Osteocyte (in vitro differentiated cells): Measurements from ENCODE around the gene MFF. TPM values are rescaled to one million over a fixed set of nuclear protein-coding genes. Genes with fewer than 3 reads are reported as not detected.
"Not testable (repeated sequence)": the region's sequence is repeated elsewhere in the genome, so short reads cannot be mapped to it uniquely, and the experiment has no call there.

Experiments
- DNase-seq: peaks from one replicate; pipeline ENCODE4 v3.0.0; 2021; ENCODE audit warnings: mixed read lengths; ENCODE audit not compliant: unreplicated experiment; ENCODE audit errors: extremely low spot score
- H3K27ac Mint-ChIP-seq: one replicate; pipeline ENCODE4 v1.8.0; 2021; ENCODE audit warnings: mild to moderate bottlenecking, mixed read lengths; ENCODE audit not compliant: unreplicated experiment
- H3K27me3 Mint-ChIP-seq: one replicate; pipeline ENCODE4 v1.8.0; 2021; ENCODE audit warnings: mixed read lengths; ENCODE audit not compliant: unreplicated experiment
- H3K36me3 Mint-ChIP-seq: one replicate; pipeline ENCODE4 v1.8.0; 2021; ENCODE audit warnings: mixed read lengths; ENCODE audit not compliant: unreplicated experiment
- H3K4me1 Mint-ChIP-seq: one replicate; pipeline ENCODE4 v1.8.0; 2021; ENCODE audit warnings: mixed read lengths; ENCODE audit not compliant: unreplicated experiment
- H3K4me3 Mint-ChIP-seq: one replicate; pipeline ENCODE4 v1.8.0; 2021; ENCODE audit warnings: mild to moderate bottlenecking, moderate library complexity, mixed read lengths; ENCODE audit not compliant: unreplicated experiment
- H3K9me3 Mint-ChIP-seq: one replicate; pipeline ENCODE4 v1.8.0; 2021; ENCODE audit warnings: mixed read lengths; ENCODE audit not compliant: unreplicated experiment
- total RNA-seq: library from RNA; stranded (reverse); gene quantifications from 2 replicates; pipeline ENCODE4 v1.2.1, GENCODE V29; 2021
- TF ChIP-seq, protein P1 (sequence below): fragments of 200-600 bp; sonication (generic); IDR thresholded peaks from 2 replicates; pipeline ENCODE4 v1.5.0; 2021; ENCODE audit warnings: antibody characterized with exemption, mild to moderate bottlenecking, moderate library complexity

Gene MFF
- total RNA-seq, 1 donor from 2014 or later: 83.4 TPM

DNA sequence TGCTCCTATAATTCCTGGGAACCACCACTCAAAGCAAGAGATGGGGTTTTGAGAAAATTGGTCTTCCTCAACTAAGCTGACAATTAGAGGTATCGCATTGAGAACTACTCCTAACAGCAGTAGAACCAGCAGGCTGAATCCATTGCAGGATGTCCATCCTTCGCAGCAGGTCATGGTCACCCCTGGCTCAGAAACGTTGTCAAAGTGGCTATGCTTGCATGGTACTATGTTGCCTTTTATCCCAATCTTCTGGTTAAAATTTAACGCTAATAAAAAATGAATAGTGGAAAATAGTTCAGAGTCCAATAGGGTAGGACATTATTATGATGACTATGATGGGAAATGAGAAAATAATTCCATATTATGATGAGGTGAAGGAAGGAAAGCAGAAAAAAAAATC lies 54.0 kb downstream of the MFF start, which contains the start of gene TM4SF20:
TSS of gene TM4SF20 (minus strand) at position 212 of the 400 bp plus-strand sequence. CDS start at position 174, 38 bp downstream.
- no peak within 1 kb of the TSS for H3K27ac Mint-ChIP-seq
- TF ChIP-seq, protein P1, sequence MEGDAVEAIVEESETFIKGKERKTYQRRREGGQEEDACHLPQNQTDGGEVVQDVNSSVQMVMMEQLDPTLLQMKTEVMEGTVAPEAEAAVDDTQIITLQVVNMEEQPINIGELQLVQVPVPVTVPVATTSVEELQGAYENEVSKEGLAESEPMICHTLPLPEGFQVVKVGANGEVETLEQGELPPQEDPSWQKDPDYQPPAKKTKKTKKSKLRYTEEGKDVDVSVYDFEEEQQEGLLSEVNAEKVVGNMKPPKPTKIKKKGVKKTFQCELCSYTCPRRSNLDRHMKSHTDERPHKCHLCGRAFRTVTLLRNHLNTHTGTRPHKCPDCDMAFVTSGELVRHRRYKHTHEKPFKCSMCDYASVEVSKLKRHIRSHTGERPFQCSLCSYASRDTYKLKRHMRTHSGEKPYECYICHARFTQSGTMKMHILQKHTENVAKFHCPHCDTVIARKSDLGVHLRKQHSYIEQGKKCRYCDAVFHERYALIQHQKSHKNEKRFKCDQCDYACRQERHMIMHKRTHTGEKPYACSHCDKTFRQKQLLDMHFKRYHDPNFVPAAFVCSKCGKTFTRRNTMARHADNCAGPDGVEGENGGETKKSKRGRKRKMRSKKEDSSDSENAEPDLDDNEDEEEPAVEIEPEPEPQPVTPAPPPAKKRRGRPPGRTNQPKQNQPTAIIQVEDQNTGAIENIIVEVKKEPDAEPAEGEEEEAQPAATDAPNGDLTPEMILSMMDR: no peak
- H3K9me3 Mint-ChIP-seq: no peaks in the 10 kb centered on the region
- H3K36me3 Mint-ChIP-seq: no peaks in the 10 kb centered on the region
- H3K27me3 Mint-ChIP-seq: peaks cover 22% of the 10 kb centered on the region
- no peaks in the 10 kb centered on the region for H3K4me1 Mint-ChIP-seq
- H3K4me3 Mint-ChIP-seq: no peak within 1 kb of the TSS
- DNase-seq: no peak

DNA sequence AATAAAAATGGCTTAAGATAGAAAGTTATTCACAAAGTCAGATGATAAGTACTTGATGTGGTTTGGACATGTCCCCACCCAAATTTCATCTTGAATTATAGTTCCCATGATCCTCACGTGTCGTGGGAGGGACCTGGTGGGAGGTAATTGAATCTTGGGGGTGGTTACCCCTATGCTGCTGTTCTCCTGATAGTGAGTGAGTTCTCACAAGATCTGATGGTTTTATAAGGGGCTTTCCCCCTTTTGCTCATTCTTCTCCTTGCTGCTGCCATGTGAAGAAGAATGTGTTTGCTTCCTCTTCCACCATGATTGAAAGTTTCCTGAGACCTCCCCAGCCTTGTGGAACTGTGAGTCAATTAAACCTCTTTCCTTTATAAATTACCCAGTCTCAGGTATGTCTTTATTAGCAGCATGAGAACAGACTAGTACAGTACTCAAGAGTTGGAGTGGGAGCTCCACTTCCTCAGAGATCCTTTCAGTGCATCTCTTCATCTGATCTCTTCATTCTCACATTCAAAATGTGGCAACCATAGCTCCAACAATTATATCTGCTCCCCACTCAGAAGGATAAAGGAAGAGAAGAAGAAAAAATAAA lies 57.3 kb downstream of the MFF start:
- not testable (repeated sequence) for H3K9me3 Mint-ChIP-seq, H3K27ac Mint-ChIP-seq, H3K4me3 Mint-ChIP-seq, H3K36me3 Mint-ChIP-seq, H3K4me1 Mint-ChIP-seq, DNase-seq
- peaks cover 29% of the 10 kb centered on the region for H3K27me3 Mint-ChIP-seq

DNA sequence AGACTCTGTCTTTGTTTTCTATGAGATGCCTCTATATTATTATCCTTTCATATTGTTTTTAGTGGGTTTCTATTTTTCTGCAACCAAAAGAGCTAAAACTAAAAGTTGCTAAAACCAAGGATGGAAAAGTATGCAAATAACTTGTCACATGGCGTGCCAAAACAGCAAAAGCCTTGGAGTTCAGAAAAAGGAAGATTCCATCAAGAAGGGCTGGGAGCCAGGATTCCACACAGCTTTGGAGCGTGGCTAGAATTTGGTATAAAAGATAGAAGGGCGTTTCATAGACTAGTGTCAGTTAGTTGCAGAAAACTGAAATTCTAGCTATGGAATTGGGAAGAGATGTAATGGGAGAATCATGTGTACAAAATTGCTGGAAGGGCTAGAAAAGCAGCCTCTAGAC lies 58.6 kb downstream of the MFF start:
- H3K36me3 Mint-ChIP-seq: no peaks in the 10 kb centered on the region
- H3K9me3 Mint-ChIP-seq: peaks cover under 1% of the 10 kb centered on the region
- TF ChIP-seq, protein P1: no peak
- no peak overlapping the region for H3K27ac Mint-ChIP-seq
- no peak for DNase-seq
- no peak overlapping the region for H3K4me3 Mint-ChIP-seq
- H3K4me1 Mint-ChIP-seq: no peaks in the 10 kb centered on the region
- H3K27me3 Mint-ChIP-seq: peaks cover 26% of the 10 kb centered on the region

DNA sequence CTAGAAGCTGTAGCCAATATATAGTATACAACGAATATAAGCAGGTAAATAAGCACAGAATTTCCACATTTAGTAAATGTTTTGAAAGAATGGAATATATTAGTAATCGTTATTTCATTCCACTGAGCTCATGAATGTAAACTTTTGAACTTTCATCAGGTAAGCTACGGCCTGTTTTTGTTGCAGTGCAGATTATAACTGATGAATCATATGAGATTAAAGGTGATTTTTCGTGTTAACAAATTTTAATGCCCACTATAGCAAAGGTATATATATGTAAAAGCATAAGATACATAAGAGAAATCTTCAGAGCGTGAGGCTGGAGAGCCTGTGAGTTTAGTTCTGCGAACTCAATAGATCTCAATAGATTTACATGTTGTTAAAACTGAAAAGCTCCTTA lies 61.6 kb downstream of the MFF start:
- H3K36me3 Mint-ChIP-seq: no peaks in the 10 kb centered on the region
- H3K27ac Mint-ChIP-seq: no peak overlapping the region
- TF ChIP-seq, protein P1: no peak
- no peak for DNase-seq
- no peaks in the 10 kb centered on the region for H3K4me1 Mint-ChIP-seq
- H3K4me3 Mint-ChIP-seq: no peak overlapping the region
- peaks cover 25% of the 10 kb centered on the region for H3K27me3 Mint-ChIP-seq
- peaks cover 3% of the 10 kb centered on the region for H3K9me3 Mint-ChIP-seq

DNA sequence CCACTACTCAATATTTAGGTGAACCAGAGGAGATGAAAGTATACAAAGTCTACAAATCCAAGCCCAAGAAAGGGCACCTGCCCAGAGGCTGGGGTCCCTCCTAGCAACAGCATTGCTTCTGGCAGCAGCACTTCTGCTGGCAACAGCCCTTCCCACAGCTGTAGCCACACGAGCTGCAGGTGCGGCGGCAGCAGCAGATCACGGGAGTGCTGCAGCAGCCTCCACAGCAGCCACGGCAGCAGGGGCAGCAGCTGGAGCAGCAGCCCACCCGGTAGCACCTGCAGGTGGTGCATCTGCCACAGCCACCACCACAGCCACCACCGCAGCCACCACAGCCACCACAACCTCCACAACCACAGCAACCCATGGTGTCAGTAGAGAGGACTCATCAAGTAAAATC lies 62.5 kb downstream of the MFF start, which contains the start of gene SCYGR1:
TSS of gene SCYGR1 (minus strand) at position 367 of the 400 bp plus-strand sequence. CDS start at position 367, 0 bp downstream.
- H3K4me3 Mint-ChIP-seq, H3K4me1 Mint-ChIP-seq, DNase-seq, H3K27ac Mint-ChIP-seq, H3K36me3 Mint-ChIP-seq, H3K9me3 Mint-ChIP-seq: not testable (repeated sequence)
- peaks cover 17% of the 10 kb centered on the region for H3K27me3 Mint-ChIP-seq

DNA sequence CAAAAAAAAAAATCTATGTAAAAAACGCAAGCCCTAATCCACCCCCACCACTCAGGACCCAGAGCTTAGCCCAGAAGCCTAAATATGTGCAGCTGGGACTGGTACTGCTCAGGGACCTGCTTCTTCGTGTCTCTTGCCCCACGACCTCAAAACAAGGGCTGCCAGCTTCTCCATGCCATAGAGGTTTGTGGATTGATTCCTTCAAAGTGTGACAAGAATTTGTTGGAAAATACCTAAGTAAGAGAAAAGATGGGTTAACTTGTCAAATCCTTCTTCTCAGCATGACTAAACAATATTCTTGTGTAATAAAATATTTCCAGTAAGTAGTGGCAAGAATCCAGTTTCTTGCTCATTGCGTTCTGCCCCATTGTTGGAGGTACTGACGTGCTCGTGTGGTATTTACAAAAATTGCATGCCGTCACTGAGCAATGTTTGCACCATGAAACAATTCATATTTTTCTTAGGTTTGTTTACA lies 63.5 kb downstream of the MFF start:
- Mint-ChIP-seq H3K36me3 (no peaks in the 10 kb centered on the region), H3K9me3 (peaks cover 3% of the 10 kb centered on the region), H3K27ac (no peak overlapping the region), H3K4me1 (no peaks in the 10 kb centered on the region), H3K4me3 (no peak overlapping the region), H3K27me3 (peaks cover 12% of the 10 kb centered on the region)
- TF ChIP-seq, protein P1: no peak
- DNase-seq: no peak
